Ovary (tissue), 3 donors: Measurements from ENCODE around the gene ABCF3.

Source experiments
- EP300 ChIP-seq: sonication (generic); formaldehyde crosslinking; IDR thresholded peaks from one replicate; pipeline ENCODE4 v1.6.1; 2017; ENCODE audit warnings: antibody characterized with exemption
- POLR2A ChIP-seq: fragments of 450-650 bp; IDR thresholded peaks from one replicate; pipeline ENCODE4 v1.6.1; 2017; ENCODE audit warnings: antibody characterized with exemption, mild to moderate bottlenecking, moderate library complexity
- TF ChIP-seq, protein P1 (sequence below), 3 donors: fragments of 450-650 bp in 2 of 3; fragments of 200-600 bp in 1 of 3; IDR thresholded peaks; one replicate each; pipeline versions ENCODE4 v1.5.1 to v1.8.0; 2016 to 2022; ENCODE audit warnings: antibody characterized with exemption in 3 of 3, mild to moderate bottlenecking in 1 of 3
- donor health status: DM: no; HTN: no; CAD: no.

GRCh38 chr3:184145751-184146270 lies 40.2 kb upstream of the ABCF3 start:
- TF ChIP-seq, protein P1, sequence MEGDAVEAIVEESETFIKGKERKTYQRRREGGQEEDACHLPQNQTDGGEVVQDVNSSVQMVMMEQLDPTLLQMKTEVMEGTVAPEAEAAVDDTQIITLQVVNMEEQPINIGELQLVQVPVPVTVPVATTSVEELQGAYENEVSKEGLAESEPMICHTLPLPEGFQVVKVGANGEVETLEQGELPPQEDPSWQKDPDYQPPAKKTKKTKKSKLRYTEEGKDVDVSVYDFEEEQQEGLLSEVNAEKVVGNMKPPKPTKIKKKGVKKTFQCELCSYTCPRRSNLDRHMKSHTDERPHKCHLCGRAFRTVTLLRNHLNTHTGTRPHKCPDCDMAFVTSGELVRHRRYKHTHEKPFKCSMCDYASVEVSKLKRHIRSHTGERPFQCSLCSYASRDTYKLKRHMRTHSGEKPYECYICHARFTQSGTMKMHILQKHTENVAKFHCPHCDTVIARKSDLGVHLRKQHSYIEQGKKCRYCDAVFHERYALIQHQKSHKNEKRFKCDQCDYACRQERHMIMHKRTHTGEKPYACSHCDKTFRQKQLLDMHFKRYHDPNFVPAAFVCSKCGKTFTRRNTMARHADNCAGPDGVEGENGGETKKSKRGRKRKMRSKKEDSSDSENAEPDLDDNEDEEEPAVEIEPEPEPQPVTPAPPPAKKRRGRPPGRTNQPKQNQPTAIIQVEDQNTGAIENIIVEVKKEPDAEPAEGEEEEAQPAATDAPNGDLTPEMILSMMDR (IDR thresholded peaks at IDR 0.05) = no peak
- TF ChIP-seq POLR2A (no peak), EP300 (no peak)
